Neural cell (in vitro differentiated cells): Measurements from ENCODE around the gene UBE3B. TPM values are rescaled to one million over a fixed set of nuclear protein-coding genes. Genes with fewer than 3 reads are reported as not detected.

Experiments used
- H2AFZ ChIP-seq: fragments of 200-600, 300-800 bp; sonication (generic), shearing (Covaris generic); 2 replicates; pipeline ENCODE4 v1.6.0; 2014; ENCODE audit warnings: low read depth, mild to moderate bottlenecking, antibody characterized with exemption, low read length, moderate library complexity
- H3F3A ChIP-seq: fragments of 200-600 bp; shearing (Covaris generic); 2 replicates; pipeline ENCODE4 v1.6.1; 2016; ENCODE audit warnings: mild to moderate bottlenecking, moderate library complexity, mixed read lengths, antibody characterized with exemption, low read length; ENCODE audit not compliant: insufficient read depth, poor library complexity, severe bottlenecking
- H3K27ac ChIP-seq: fragments of 200-600, 300-800 bp; sonication (generic), shearing (Covaris generic); 2 replicates; pipeline ENCODE4 v1.5.1; 2014; ENCODE audit warnings: mild to moderate bottlenecking, low read length, moderate library complexity
- H3K27me3 ChIP-seq: fragments of 300-800, 200-600 bp; sonication (generic), shearing (Covaris generic); 2 replicates; pipeline ENCODE4 v1.6.0; 2014; ENCODE audit warnings: mild to moderate bottlenecking, low read depth, low read length, moderate library complexity; ENCODE audit not compliant: insufficient read depth
- H3K36me3 ChIP-seq: fragments of 300-800, 200-600 bp; sonication (generic), shearing (Covaris generic); 2 replicates; pipeline ENCODE4 v1.5.1; 2014; ENCODE audit warnings: mild to moderate bottlenecking, antibody characterized with exemption, low read length, moderate library complexity; ENCODE audit not compliant: insufficient read depth
- H3K4me2 ChIP-seq: fragments of 300-800, 200-600 bp; sonication (generic), shearing (Covaris generic); 2 replicates; pipeline ENCODE4 v1.6.0; 2014; ENCODE audit warnings: mild to moderate bottlenecking, low read length
- H3K4me3 ChIP-seq: fragments of 300-800, 200-600 bp; sonication (generic), shearing (Covaris generic); 2 replicates; pipeline ENCODE4 v1.5.1; 2014; ENCODE audit warnings: mild to moderate bottlenecking, low read length, moderate library complexity
- H3K79me2 ChIP-seq: fragments of 200-600 bp; shearing (Covaris generic); replicated peaks from 2 replicates; pipeline ENCODE4 v1.6.0; 2014; ENCODE audit warnings: mild to moderate bottlenecking, low read length, moderate library complexity; ENCODE audit not compliant: insufficient read depth
- H3K9ac ChIP-seq: fragments of 300-800, 200-600 bp; sonication (generic), shearing (Covaris generic); 2 replicates; pipeline ENCODE4 v1.6.1; 2016; ENCODE audit warnings: mild to moderate bottlenecking, low read length, mixed read lengths
- H3K9me2 ChIP-seq: fragments of 200-600 bp; shearing (Covaris generic); 2 replicates; pipeline ENCODE4 v1.6.1; 2016; ENCODE audit warnings: mild to moderate bottlenecking, low read length, mixed read lengths; ENCODE audit not compliant: insufficient read depth
- H3K9me3 ChIP-seq: fragments of 200-600, 300-800 bp; sonication (generic), shearing (Covaris generic); 2 replicates; pipeline ENCODE4 v1.6.1; 2016; ENCODE audit warnings: mild to moderate bottlenecking, mixed run types, low read length, moderate library complexity, mixed read lengths
- H4K20me1 ChIP-seq: fragments of 200-600 bp; shearing (Covaris generic); 2 replicates; pipeline ENCODE4 v1.6.1; 2016; ENCODE audit warnings: mild to moderate bottlenecking, mixed run types; ENCODE audit not compliant: insufficient read depth
- CTCF ChIP-seq: fragments of 450-650 bp; IDR thresholded peaks from 2 replicates; pipeline ENCODE4 v1.5.1; 2014; ENCODE audit warnings: antibody characterized with exemption, mild to moderate bottlenecking, moderate library complexity; ENCODE audit not compliant: poor library complexity, severe bottlenecking
- EP300 ChIP-seq: fragments of 450-650 bp; conservative IDR thresholded peaks from 2 replicates; pipeline ENCODE4 v1.6.1; 2014; ENCODE audit warnings: antibody characterized with exemption, mild to moderate bottlenecking, moderate library complexity; ENCODE audit not compliant: poor library complexity, severe bottlenecking
- EZH2 ChIP-seq: fragments of 200-600, 300-800 bp; shearing (Covaris generic), sonication (generic); IDR thresholded peaks from 2 replicates; pipeline ENCODE4 v1.6.1; 2014; ENCODE audit warnings: antibody characterized with exemption, low read length, borderline replicate concordance, mild to moderate bottlenecking; ENCODE audit not compliant: insufficient read depth, poor library complexity, severe bottlenecking
- MXI1 ChIP-seq: fragments of 450-650 bp; conservative IDR thresholded peaks from 2 replicates; pipeline ENCODE4 v1.6.1; 2014; ENCODE audit warnings: antibody characterized with exemption, mild to moderate bottlenecking; ENCODE audit not compliant: poor library complexity, severe bottlenecking
- POLR2AphosphoS5 ChIP-seq: IDR thresholded peaks from 2 replicates; pipeline ENCODE4 v1.6.1; 2012
- RAD21 ChIP-seq: fragments of 450-650 bp; conservative IDR thresholded peaks from 2 replicates; pipeline ENCODE4 v1.6.1; 2014; ENCODE audit warnings: antibody characterized with exemption, mild to moderate bottlenecking, moderate library complexity
- REST ChIP-seq: IDR thresholded peaks from 2 replicates; pipeline ENCODE4 v1.6.1; 2012; ENCODE audit warnings: borderline replicate concordance
- SMC3 ChIP-seq: fragments of 450-650 bp; conservative IDR thresholded peaks from 2 replicates; pipeline ENCODE4 v1.6.1; 2014; ENCODE audit warnings: antibody characterized with exemption, mild to moderate bottlenecking, moderate library complexity; ENCODE audit not compliant: poor library complexity
- TAF1 ChIP-seq: IDR thresholded peaks from 2 replicates; pipeline ENCODE4 v1.6.1; 2012; ENCODE audit warnings: low read depth
- polyA plus RNA-seq: library from polyadenylated mRNA; depleted of rRNA; stranded (reverse); fragments of >200 nt; gene quantifications from 2 replicates; pipeline ENCODE4 v1.2.3, GENCODE V29; 2014

Gene UBE3B
- polyA plus RNA-seq, 1 donor from 2014 or later: 21.7 TPM

- Histone ChIP-seq H3K9me2 (no peaks in the 10 kb centered on the region), H2AFZ (no peak overlapping the region), H4K20me1 (no peaks in the 10 kb centered on the region), H3F3A (no peaks in the 10 kb centered on the region), H3K4me3 (no peak overlapping the region), H3K4me2 (no peak overlapping the region), H3K27ac (no peak overlapping the region), H3K9me3 (no peaks in the 10 kb centered on the region), H3K27me3 (no peaks in the 10 kb centered on the region), H3K9ac (no peak overlapping the region), H3K79me2 (no peaks in the 10 kb centered on the region), H3K36me3 (no peaks in the 10 kb centered on the region)
- TF ChIP-seq RAD21 (no peak), POLR2AphosphoS5 (no peak), EZH2 (no peak)
Observed at GRCh38 chr12:109553483-109553882, 76.0 kb downstream of the UBE3B start.

GRCh38 chr12:109553906-109554500, 76.6 kb downstream of the UBE3B start:
- Histone ChIP-seq H3K4me2 (no peak overlapping the region), H3K9me3 (no peaks in the 10 kb centered on the region)

More at GRCh38 chr12:109553906-109554500, 76.6 kb downstream of the UBE3B start:
- Histone ChIP-seq H3K9ac (no peak overlapping the region), H3K9me2 (no peaks in the 10 kb centered on the region), H3K79me2 (no peaks in the 10 kb centered on the region), H3K4me3 (no peak overlapping the region), H2AFZ (no peak overlapping the region), H3K27me3 (no peaks in the 10 kb centered on the region), H4K20me1 (no peaks in the 10 kb centered on the region), H3F3A (no peaks in the 10 kb centered on the region), H3K27ac (no peak overlapping the region), H3K36me3 (no peaks in the 10 kb centered on the region)
- TF ChIP-seq POLR2AphosphoS5: no peak
- TF ChIP-seq EZH2: no peak
- TF ChIP-seq CTCF: no peak
- no peak for TF ChIP-seq MXI1
- TF ChIP-seq REST: no peak
- TF ChIP-seq SMC3: no peak
- no peak for TF ChIP-seq TAF1
- no peak for TF ChIP-seq EP300
- no peak for TF ChIP-seq RAD21
